ENCODE measurements around the gene ZC3H18.
A peak's percentile ranks its signal among the peaks of the same experiment; 100 is the strongest.

ZC3H18 gene

DNA sequence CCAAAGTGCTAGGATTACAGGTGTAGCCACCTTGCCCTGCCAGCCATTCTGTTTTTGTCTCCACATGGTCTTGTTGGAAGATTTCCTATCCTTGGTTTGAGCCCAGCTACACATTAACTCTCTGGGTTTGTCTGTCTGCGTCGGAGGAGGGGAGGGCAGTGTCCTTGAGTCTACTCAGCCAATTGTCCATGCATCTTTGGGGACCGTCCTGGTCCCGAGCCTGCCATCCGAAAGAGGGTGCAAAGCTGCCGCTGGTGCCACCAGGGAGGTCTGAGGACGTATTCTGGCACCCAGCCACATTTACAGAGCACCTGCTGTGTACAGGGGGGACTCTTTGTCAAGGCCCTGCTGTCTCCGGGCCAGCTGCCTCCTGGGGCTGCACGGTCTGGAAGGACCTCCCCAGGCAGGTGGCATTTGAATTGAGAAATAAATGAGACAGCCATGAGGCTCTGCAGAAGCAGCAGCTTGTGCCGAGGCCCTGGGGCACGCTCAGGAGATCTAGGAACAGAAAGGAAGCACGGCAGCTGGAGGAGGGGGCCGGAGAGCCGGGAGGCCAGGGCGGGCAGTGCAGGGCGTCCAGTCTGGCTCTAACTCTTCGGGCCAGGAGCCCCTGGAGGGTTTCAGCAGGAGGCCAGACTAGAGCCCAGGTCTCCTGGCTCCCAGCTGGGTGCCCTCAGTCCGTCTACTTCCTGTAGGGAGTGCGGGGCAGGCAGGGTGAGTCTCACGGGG is 79.2 kb downstream of the ZC3H18 start:
- Histone ChIP-seq H3K4me1 (ENCODE audit: control insufficient read depth, insufficient read depth, low read length, poor library complexity, severe bottlenecking) (peaks cover 23% of the 10 kb centered on the region), H3K36me3 (ENCODE audit: control insufficient read depth, insufficient read depth, low read length) (peaks cover 17% of the 10 kb centered on the region), H3K27me3 (replicated peaks; ENCODE audit: control insufficient read depth, insufficient read depth, low read length, poor library complexity, severe bottlenecking) (no peaks in the 10 kb centered on the region), H3K9me3 (ENCODE audit: control insufficient read depth, low read length) (no peaks in the 10 kb centered on the region), H3K4me3 (ENCODE audit: insufficient read depth, low read depth, low read length, poor library complexity, severe bottlenecking) (peak overlapping the region; percentile 92), H3K27ac (ENCODE audit: insufficient read depth, low read length, poor library complexity, severe bottlenecking) (peak overlapping the region; percentile 92)
- DNase-seq, result no peak

- Histone ChIP-seq H3K36me3 (ENCODE audit: control insufficient read depth, insufficient read depth, low read length) (peaks cover 18% of the 10 kb centered on the region), H3K4me3 (ENCODE audit: insufficient read depth, low read depth, low read length, poor library complexity, severe bottlenecking) (peak overlapping the region; percentile 92), H3K27me3 (replicated peaks; ENCODE audit: control insufficient read depth, insufficient read depth, low read length, poor library complexity, severe bottlenecking) (no peaks in the 10 kb centered on the region), H3K9me3 (ENCODE audit: control insufficient read depth, low read length) (no peaks in the 10 kb centered on the region), H3K4me1 (ENCODE audit: control insufficient read depth, insufficient read depth, low read length, poor library complexity, severe bottlenecking) (peaks cover 23% of the 10 kb centered on the region), H3K27ac (ENCODE audit: insufficient read depth, low read length, poor library complexity, severe bottlenecking) (peak overlapping the region; percentile 92)
- DNase-seq, result peak in 1 of 3 donors; percentile 20
Measured at GRCh38 chr16:88649924-88650748, 79.9 kb downstream of the ZC3H18 start.

DNA sequence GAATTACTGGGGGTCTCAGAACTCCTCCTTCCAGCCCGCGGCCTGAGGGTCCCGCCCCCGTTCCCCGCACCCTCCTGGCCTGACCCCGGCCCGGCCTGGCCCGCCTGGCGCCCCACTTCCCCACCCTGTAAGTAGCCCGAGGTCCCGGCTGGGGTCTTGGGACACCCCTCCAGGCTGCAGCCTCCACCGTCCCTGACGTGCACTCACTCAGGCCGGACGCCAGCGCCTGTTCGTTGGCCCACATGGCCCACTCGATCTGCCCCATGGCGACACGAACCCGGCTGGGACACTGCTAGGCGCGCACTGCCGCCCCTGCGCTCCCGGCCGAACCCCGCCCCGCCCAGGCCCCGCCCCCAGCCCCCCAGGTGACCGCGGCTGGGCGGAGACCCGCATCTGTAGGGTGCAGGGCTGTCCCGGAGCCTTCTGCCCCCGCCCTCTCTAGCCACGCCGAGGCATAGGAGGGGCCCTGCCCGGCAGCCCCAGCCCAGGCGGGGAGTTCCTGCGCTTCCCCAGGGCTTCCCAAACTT is 80.6 kb downstream of the ZC3H18 start, which contains the start of gene CYBA:
CYBA (minus strand) TSS at position 305 of the 527 bp plus-strand sequence; CDS start at position 265, 40 bp downstream.
- Histone ChIP-seq H3K4me3 (ENCODE audit: insufficient read depth, low read depth, low read length, poor library complexity, severe bottlenecking) (peak within 1 kb of the TSS; percentile 92), H3K36me3 (ENCODE audit: control insufficient read depth, insufficient read depth, low read length) (peaks cover 16% of the 10 kb centered on the region), H3K27me3 (replicated peaks; ENCODE audit: control insufficient read depth, insufficient read depth, low read length, poor library complexity, severe bottlenecking) (no peaks in the 10 kb centered on the region), H3K27ac (ENCODE audit: insufficient read depth, low read length, poor library complexity, severe bottlenecking) (peak within 1 kb of the TSS; percentile 92), H3K4me1 (ENCODE audit: control insufficient read depth, insufficient read depth, low read length, poor library complexity, severe bottlenecking) (peaks cover 23% of the 10 kb centered on the region), H3K9me3 (ENCODE audit: control insufficient read depth, low read length) (no peaks in the 10 kb centered on the region)
- peak; percentile 73 to 77 (median 74) for DNase-seq

DNA sequence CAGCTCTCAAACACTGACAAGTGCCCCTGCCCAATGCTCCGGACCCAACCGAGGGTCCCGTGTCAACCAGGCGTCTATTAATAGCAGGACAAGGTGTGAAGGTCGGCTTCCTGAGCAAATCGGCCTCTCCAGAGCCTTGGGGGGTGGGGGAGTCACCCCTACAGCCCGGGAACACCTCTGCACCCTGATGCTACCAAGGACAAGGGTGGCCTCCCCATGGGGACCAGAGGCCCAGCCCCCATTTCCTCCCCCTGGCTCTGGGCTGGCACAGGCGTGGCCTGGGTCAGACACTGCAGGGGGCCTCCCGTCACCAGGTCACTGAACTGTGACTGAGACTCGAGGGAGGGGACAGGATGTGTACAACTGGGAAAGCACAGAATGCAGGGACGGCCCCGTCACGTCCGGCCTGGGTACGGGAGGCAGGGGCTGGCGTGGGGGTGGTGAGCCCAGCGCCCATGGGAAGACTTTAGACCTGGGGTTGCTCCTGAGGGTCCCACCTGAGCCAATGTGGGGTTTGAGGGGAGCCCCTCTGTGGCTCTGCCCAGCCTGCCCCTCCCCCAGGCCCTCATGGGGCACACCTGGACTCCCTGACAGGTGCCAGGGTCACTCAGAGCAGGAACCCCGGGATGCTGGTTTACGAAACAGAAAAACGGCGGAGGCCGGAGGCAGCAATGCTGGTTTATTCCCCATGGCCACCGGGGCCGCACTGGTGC is 81.2 kb downstream of the ZC3H18 start:
- Histone ChIP-seq H3K4me1 (ENCODE audit: control insufficient read depth, insufficient read depth, low read length, poor library complexity, severe bottlenecking) (peaks cover 23% of the 10 kb centered on the region), H3K9me3 (ENCODE audit: control insufficient read depth, low read length) (no peaks in the 10 kb centered on the region), H3K4me3 (ENCODE audit: insufficient read depth, low read depth, low read length, poor library complexity, severe bottlenecking) (peak overlapping the region; percentile 92), H3K27me3 (replicated peaks; ENCODE audit: control insufficient read depth, insufficient read depth, low read length, poor library complexity, severe bottlenecking) (no peaks in the 10 kb centered on the region), H3K36me3 (ENCODE audit: control insufficient read depth, insufficient read depth, low read length) (peaks cover 16% of the 10 kb centered on the region), H3K27ac (ENCODE audit: insufficient read depth, low read length, poor library complexity, severe bottlenecking) (peak overlapping the region; percentile 92)
- peak; percentile 62 to 77 (median 70) for DNase-seq

GRCh38 chr16:88651989-88652761 is 82.0 kb downstream of the ZC3H18 start:
- H3K9me3 ChIP-seq (ENCODE audit: control insufficient read depth, low read length), result no peaks in the 10 kb centered on the region
- peaks cover 16% of the 10 kb centered on the region for H3K36me3 ChIP-seq (ENCODE audit: control insufficient read depth, insufficient read depth, low read length)
- H3K27me3 ChIP-seq (replicated peaks; ENCODE audit: control insufficient read depth, insufficient read depth, low read length, poor library complexity, severe bottlenecking), result no peaks in the 10 kb centered on the region
- H3K27ac ChIP-seq (ENCODE audit: insufficient read depth, low read length, poor library complexity, severe bottlenecking), result peak overlapping the region; percentile 92
- no peak for DNase-seq
- peaks cover 23% of the 10 kb centered on the region for H3K4me1 ChIP-seq (ENCODE audit: control insufficient read depth, insufficient read depth, low read length, poor library complexity, severe bottlenecking)
- H3K4me3 ChIP-seq (ENCODE audit: insufficient read depth, low read depth, low read length, poor library complexity, severe bottlenecking), result no peak overlapping the region

- peaks cover 16% of the 10 kb centered on the region for H3K36me3 ChIP-seq (ENCODE audit: control insufficient read depth, insufficient read depth, low read length)
- no peak overlapping the region for H3K27ac ChIP-seq (ENCODE audit: insufficient read depth, low read length, poor library complexity, severe bottlenecking)
Measured at GRCh38 chr16:88652762-88653063, 82.5 kb downstream of the ZC3H18 start.

DNA sequence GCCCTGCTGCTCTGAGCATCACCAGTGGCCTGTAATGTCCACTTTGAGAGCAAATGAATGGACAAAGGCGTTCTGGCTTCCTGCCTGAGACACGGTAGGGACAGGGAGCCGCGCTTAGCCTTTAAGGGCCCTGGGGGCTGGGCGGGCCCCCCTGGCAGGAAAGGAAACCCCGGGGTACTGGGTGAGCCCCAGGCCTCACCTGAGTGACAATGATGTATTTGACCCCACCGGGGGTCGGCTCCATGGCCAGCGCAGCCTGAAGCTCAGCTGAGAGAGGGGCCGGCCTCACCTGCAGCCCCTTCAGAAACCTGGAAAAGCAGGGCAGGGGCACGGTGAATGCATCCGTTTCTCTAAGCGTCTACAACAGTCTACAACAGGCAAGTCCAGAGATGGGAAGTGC is 82.9 kb downstream of the ZC3H18 start:
- H3K36me3 ChIP-seq (ENCODE audit: control insufficient read depth, insufficient read depth, low read length), result peaks cover 16% of the 10 kb centered on the region
- H3K27ac ChIP-seq (ENCODE audit: insufficient read depth, low read length, poor library complexity, severe bottlenecking), result no peak overlapping the region

More at GRCh38 chr16:88652762-88653063, 82.5 kb downstream of the ZC3H18 start:
- H3K4me3 ChIP-seq (ENCODE audit: insufficient read depth, low read depth, low read length, poor library complexity, severe bottlenecking), result no peak overlapping the region
- no peak for DNase-seq
- H3K4me1 ChIP-seq (ENCODE audit: control insufficient read depth, insufficient read depth, low read length, poor library complexity, severe bottlenecking), result peaks cover 23% of the 10 kb centered on the region
- H3K9me3 ChIP-seq (ENCODE audit: control insufficient read depth, low read length), result no peaks in the 10 kb centered on the region
- H3K27me3 ChIP-seq (replicated peaks; ENCODE audit: control insufficient read depth, insufficient read depth, low read length, poor library complexity, severe bottlenecking), result no peaks in the 10 kb centered on the region

DNA sequence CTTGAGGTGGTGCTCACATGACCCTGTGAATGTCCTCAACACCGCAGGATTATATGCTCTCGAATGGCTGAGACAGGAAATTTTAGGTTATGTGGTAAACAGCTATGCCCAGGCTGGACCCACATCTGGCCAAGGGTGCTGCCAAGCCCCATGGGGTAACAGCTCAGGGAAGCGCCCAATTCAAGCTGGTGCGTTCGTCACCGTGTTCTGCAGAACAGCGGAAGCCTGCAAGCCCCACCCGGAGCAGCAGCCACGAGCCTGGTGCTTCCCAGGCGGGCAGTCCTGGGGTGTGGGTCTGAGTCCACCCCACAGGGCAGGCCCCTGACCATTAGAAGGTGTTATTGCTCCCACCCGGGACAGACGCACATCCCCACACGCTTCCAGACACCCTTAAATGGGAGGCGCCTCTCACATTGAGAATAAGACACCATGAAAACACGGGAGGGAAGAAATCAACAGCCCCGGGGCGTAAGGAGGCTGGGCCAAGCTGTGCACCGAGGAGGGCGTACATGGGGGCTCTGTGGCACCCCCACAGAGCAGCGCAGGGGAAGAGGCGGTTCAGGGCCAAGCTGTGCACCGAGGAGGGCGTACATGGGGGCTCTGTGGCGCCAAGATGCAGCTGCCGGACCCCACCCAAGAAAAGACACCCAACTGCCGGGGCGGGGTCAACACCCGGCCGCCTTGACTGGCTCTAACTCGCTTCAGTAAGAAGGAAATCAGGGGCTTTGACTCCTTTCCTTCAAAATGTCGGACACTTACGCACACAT is 83.6 kb downstream of the ZC3H18 start:
- DNase-seq, result no peak
- Histone ChIP-seq H3K27ac (ENCODE audit: insufficient read depth, low read length, poor library complexity, severe bottlenecking) (no peak overlapping the region), H3K36me3 (ENCODE audit: control insufficient read depth, insufficient read depth, low read length) (peaks cover 16% of the 10 kb centered on the region), H3K9me3 (ENCODE audit: control insufficient read depth, low read length) (no peaks in the 10 kb centered on the region), H3K4me3 (ENCODE audit: insufficient read depth, low read depth, low read length, poor library complexity, severe bottlenecking) (no peak overlapping the region), H3K4me1 (ENCODE audit: control insufficient read depth, insufficient read depth, low read length, poor library complexity, severe bottlenecking) (peaks cover 23% of the 10 kb centered on the region), H3K27me3 (replicated peaks; ENCODE audit: control insufficient read depth, insufficient read depth, low read length, poor library complexity, severe bottlenecking) (no peaks in the 10 kb centered on the region)

More for the DNA sequence above, 82.9 kb downstream of the ZC3H18 start:
- H3K27me3 ChIP-seq (replicated peaks; ENCODE audit: control insufficient read depth, insufficient read depth, low read length, poor library complexity, severe bottlenecking), result no peaks in the 10 kb centered on the region
- H3K4me1 ChIP-seq (ENCODE audit: control insufficient read depth, insufficient read depth, low read length, poor library complexity, severe bottlenecking), result peaks cover 23% of the 10 kb centered on the region
- H3K4me3 ChIP-seq (ENCODE audit: insufficient read depth, low read depth, low read length, poor library complexity, severe bottlenecking), result no peak overlapping the region
- DNase-seq, result no peak
- no peaks in the 10 kb centered on the region for H3K9me3 ChIP-seq (ENCODE audit: control insufficient read depth, low read length)

All from effector memory CD4-positive, alpha-beta T cell (primary cell).